A673 (cell line): ENCODE measurements around the gene SLC6A12. TPM values are rescaled to one million over a fixed set of nuclear protein-coding genes. Genes with fewer than 3 reads are reported as not detected.

Source experiments
- BruUV-seq: library from RNA; stranded (reverse); fragments of 400-500 nt; replicated peaks from 2 replicates; lab custom pipeline; 2021; lab: Mats Ljungman, UMichigan
- CTCF ChIA-PET: fragments of 300-600 bp; sonication (Branson Sonifier 250); formaldehyde crosslinking; loops from one replicate; lab custom pipeline; 2022; ENCODE audit warnings: antibody characterized with exemption; lab: Charles Lee
- POLR2A ChIA-PET: fragments of 300-600 bp; sonication (Branson Sonifier 250); formaldehyde crosslinking; loops from one replicate; lab custom pipeline; 2022; ENCODE audit warnings: antibody characterized with exemption; ENCODE audit not compliant: low non-redundant PET; lab: Charles Lee
- DNase-seq: peaks from one replicate; pipeline ENCODE4 v3.0.0-alpha.2; 2015; ENCODE audit warnings: low spot score
- H3K27ac ChIP-seq: fragments of 200-600 bp; sonication (generic); 2 replicates; pipeline ENCODE4 v1.5.1; 2016; ENCODE audit warnings: mixed run types, low read depth, mild to moderate bottlenecking, mixed read lengths, antibody characterized with exemption, low read length; ENCODE audit not compliant: poor library complexity, severe bottlenecking
- H3K27me3 ChIP-seq: fragments of 200-600 bp; sonication (generic); replicated peaks from 2 replicates; pipeline ENCODE4 v1.6.1; 2017; ENCODE audit warnings: mixed run types, low read depth, mild to moderate bottlenecking, mixed read lengths, antibody characterized with exemption, low read length; ENCODE audit not compliant: insufficient read depth, poor library complexity
- H3K36me3 ChIP-seq: fragments of 200-600 bp; sonication (generic); 2 replicates; pipeline ENCODE4 v1.6.1; 2016; ENCODE audit warnings: mixed run types, mild to moderate bottlenecking, mixed read lengths, antibody characterized with exemption, low read length; ENCODE audit not compliant: insufficient read depth, poor library complexity, severe bottlenecking
- H3K4me1 ChIP-seq: fragments of 200-600 bp; sonication (generic); 2 replicates; pipeline ENCODE4 v1.6.1; 2017; ENCODE audit warnings: mixed run types, mild to moderate bottlenecking, mixed read lengths, antibody characterized with exemption, low read length; ENCODE audit not compliant: insufficient read depth, poor library complexity, severe bottlenecking
- H3K4me3 ChIP-seq: fragments of 200-600 bp; sonication (generic); 2 replicates; pipeline ENCODE4 v1.5.1; 2016; ENCODE audit warnings: low read depth, mixed run types, mild to moderate bottlenecking, mixed read lengths, low read length; ENCODE audit not compliant: poor library complexity, severe bottlenecking
- H3K9me3 ChIP-seq: fragments of 200-600 bp; sonication (generic); 2 replicates; pipeline ENCODE4 v1.6.1; 2016; ENCODE audit warnings: mixed run types, low read depth, mild to moderate bottlenecking, mixed read lengths, antibody characterized with exemption, low read length; ENCODE audit not compliant: poor library complexity, severe bottlenecking
- CTCF ChIP-seq: fragments of 300-800, 200-600 bp; sonication (generic); conservative IDR thresholded peaks from 2 replicates; pipeline ENCODE4 v1.5.1; 2017; ENCODE audit warnings: low read depth, mild to moderate bottlenecking, antibody characterized with exemption, low read length, moderate library complexity, mixed read lengths
- EZH2 ChIP-seq: fragments of 200-600 bp; sonication (generic); IDR thresholded peaks from 2 replicates; pipeline ENCODE4 v1.6.1; 2017; ENCODE audit warnings: borderline replicate concordance, low read depth, mild to moderate bottlenecking, mixed read lengths, antibody characterized with exemption, low read length; ENCODE audit not compliant: poor library complexity, severe bottlenecking
- intact Hi-C: fragments of 100-400 bp; cut with micrococcal nuclease; formaldehyde crosslinking; loops from one replicate; pipeline ENCODE4 v1.10.0; 2022; ENCODE audit not compliant: unreplicated experiment
- total RNA-seq: library from RNA; stranded (reverse); gene quantifications from 2 replicates; pipeline ENCODE4 v1.2.3, GENCODE V29; 2021

SLC6A12 gene
- total RNA-seq, 1 experiment from 2014 or later = not detected

- no peak for DNase-seq
- Histone ChIP-seq H3K27ac (no peak overlapping the region), H3K36me3 (no peaks in the 10 kb centered on the region), H3K4me3 (no peak overlapping the region), H3K9me3 (no peaks in the 10 kb centered on the region), H3K4me1 (no peaks in the 10 kb centered on the region), H3K27me3 (peaks cover 5% of the 10 kb centered on the region)
- no TSS peak for BruUV-seq
- CTCF ChIA-PET = no interaction called here
- intact Hi-C loops = no loop called here
- POLR2A ChIA-PET = no interaction called here
- no peak for TF ChIP-seq EZH2
- no peak for TF ChIP-seq CTCF
These were observed 39.3 kb upstream of the SLC6A12 start for GRCh38 chr12:253116-253831.

- no peaks in the 10 kb centered on the region for H3K36me3 ChIP-seq
- BruUV-seq = no TSS peak
- intact Hi-C loops = no loop called here
- no peak overlapping the region for H3K27ac ChIP-seq
- no peak for DNase-seq
- no peak for TF ChIP-seq CTCF
- TF ChIP-seq EZH2 = no peak
- POLR2A ChIA-PET = no interaction called here
- H3K9me3 ChIP-seq = peaks cover 3% of the 10 kb centered on the region
- no peak overlapping the region for H3K4me3 ChIP-seq
- H3K27me3 ChIP-seq = peaks cover 5% of the 10 kb centered on the region
- CTCF ChIA-PET = no interaction called here
- H3K4me1 ChIP-seq = no peaks in the 10 kb centered on the region
These were observed 38.7 kb upstream of the SLC6A12 start for GRCh38 chr12:252636-253035.

- intact Hi-C loops = no loop called here
- H3K27ac ChIP-seq = no peak overlapping the region
- CTCF ChIA-PET = no interaction called here
- POLR2A ChIA-PET = no interaction called here
- no peak for DNase-seq
- no peak for TF ChIP-seq CTCF
- no peak for TF ChIP-seq EZH2
- no peaks in the 10 kb centered on the region for H3K36me3 ChIP-seq
- no peaks in the 10 kb centered on the region for H3K4me1 ChIP-seq
- H3K27me3 ChIP-seq = peaks cover 5% of the 10 kb centered on the region
- H3K9me3 ChIP-seq = peaks cover 11% of the 10 kb centered on the region
- no peak overlapping the region for H3K4me3 ChIP-seq
- BruUV-seq = no TSS peak
These were observed 33.3 kb upstream of the SLC6A12 start for GRCh38 chr12:247271-247670.
